SHP77 (cell line): ENCODE measurements around the gene ULK4.

Source experiments
- DNase-seq, 2 experiments: peaks; one replicate each; lab custom pipeline; 2025; lab: John Stamatoyannopoulos, UW

ULK4 gene

GRCh38 chr3:41259449-41260062, 702.3 kb downstream of the ULK4 start:
- no peak for DNase-seq

DNA sequence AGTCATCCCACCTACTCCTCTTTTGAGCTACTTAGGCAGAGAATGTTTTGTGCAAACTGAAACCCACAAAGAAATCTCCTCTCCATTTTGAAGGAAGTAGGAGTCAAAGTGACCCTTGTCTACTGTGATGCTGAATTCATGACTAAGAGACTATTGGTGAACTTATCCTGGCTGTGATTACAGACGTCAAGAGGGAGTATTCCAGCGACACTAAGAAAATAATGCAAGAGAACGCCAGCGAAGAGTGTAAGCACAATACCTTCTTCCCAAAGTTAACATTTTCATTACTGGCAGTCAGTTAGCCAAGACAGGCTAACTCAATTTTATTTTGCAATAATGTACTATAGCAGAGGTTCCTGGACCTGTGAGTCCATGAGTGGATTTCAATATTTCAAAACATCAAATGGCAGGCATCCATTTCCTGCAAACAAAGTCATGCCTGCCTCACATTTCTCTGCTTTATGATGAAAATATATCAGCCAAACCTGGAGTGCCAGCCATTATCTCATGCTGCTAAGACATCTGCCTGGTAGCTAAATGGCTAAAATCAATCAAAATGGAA, 703.6 kb downstream of the ULK4 start:
- no peak for DNase-seq

- no peak for DNase-seq
Measured at GRCh38 chr3:41251593-41251992, 710.3 kb downstream of the ULK4 start.

DNA sequence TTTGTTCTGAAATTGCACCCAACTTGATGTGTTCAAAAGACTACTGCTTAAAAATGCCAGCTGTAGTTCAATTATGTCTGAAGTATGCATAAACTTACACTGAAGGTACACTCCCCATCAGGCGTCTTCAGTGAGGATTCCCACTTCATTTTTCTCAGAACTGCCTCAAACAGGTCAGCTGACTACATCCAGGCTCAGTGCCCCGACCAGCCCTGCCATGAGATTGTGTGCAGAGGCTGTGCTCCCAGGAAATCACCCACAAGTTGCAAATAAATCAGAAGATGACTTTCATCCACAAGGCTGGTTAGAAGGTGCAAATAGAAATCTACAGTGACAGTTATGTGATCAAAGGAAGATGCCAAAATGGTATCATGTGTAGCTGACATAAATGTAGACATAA, 711.1 kb downstream of the ULK4 start:
- DNase-seq: no peak

DNA sequence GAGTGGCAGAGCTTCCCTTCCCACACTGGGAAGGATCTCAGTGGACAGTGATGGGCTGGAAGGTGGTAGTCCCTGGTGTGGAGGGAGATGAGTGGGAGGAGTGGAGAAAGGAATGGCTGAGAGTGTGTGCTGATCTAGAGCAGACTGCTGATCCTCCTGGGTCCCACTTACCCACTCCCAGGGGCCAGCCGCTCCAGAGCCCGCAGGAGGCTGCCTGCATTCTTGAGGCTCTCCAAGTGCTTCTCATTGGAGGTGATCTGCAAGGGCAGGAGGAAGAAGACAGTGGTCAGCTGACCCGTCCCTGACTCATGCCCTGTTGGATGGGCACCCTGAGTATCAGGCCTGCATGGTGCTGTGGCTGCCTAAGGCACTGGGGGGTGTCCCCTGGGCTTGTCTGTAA, 712.6 kb downstream of the ULK4 start:
- DNase-seq: no peak

GRCh38 chr3:41248525-41248924, 713.4 kb downstream of the ULK4 start:
- no peak for DNase-seq

- no peak for DNase-seq
Measured at GRCh38 chr3:41247055-41248004, 714.6 kb downstream of the ULK4 start.

DNA sequence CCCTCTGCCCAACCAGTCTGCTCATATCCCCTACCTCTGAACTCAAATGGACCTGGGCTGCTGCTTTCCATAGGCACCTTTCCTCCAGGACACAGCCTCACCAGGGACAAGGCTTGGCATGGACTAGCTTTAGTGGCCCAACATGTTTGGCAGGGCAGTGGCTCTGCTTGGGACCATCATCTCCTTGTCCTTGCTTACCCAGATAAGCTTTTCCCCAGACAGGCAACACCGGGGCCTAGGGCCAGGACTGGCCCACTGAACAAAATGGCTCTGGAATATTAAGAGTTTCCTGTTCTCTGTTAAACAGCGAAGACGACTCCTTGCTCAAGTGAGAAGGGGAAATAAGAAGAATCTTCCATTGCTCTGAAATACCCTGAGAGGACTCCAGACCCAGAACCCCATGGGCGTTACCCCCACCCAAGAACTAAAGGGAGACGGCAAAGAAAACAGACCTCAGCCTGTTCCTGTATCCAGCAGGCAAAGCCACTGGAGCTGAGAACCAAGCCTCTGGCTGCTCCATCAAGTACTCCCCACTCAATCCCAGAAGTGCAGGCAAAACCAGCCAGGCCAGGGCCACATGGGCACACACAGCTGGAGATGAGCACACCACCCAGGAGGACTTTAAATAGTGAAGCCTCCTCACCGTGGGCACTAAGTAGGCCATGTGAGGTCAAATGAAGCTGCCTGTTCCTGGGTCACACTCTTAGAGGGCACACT, 717.1 kb downstream of the ULK4 start:
- no peak for DNase-seq

DNA sequence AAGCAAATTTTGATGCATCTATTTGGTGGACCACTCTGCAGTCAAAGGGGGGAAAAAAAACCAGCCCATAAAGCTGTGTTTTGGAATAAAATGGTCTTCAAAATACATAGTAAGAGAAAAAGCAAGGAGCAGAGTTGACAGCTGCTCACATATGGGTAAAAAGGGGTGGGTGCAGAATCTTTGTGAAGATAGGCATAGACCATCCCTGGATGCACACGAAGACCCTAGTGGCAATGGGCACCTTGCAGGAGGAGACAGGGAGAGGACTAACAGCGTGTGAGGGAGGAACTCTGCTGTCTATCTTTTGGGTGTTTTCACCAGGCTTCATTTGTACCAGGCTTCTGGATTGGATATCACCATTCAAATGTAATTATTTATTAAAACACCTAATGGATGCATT, 718.7 kb downstream of the ULK4 start:
- DNase-seq: no peak

DNA sequence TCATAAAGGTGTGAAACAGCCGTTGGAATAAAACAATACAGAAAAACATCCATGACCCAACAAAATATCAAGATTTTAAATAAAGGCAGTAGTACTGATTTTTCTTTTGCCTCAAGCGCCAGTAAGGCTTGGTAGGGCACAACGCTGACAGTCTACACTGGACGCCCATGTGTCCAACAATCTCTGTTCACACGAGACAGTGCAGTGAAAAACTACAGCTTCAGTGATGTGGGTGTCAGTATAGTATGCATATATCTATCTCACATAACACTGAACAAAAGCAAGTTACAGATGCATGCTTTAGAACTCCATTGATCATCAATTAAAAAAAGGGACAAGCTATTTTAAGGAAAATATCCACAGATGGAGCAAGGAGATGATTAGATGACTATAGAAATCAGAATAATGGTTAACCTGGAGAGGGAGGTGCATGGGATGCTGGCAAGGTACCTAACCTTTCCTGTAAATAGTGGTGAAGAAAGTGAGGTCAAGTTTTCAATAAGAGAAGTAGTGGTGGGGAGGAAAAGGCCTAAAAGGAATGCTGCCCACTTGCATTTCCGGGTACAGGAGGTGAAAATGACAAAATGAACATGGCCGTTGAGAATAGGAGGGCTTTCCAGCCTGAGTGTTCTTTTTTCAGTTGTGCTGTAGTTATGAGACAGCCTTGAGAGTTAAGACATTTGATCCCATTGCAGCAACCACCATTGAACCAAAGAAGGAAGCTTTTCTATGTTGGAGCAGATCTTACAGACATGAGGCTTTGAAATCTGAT, 719.9 kb downstream of the ULK4 start:
- DNase-seq: no peak

DNA sequence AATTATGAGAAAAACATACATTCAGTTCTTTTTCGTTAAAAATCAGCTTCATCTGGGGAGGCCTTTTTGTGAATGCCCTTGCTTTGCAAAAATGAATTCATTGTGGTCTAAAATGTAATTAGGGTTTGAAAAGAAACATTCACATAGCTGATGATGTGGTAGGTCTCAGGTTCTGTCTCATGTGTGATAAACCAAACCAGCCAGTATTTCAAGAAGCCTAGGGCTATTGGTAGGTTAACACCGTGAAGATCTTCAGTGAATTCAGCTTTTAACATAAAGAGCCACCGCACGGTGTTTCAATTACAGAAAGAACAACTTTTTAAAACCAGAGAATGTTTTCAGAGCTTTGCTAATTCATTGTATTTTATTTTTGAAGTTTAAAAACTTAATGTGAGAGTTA, 720.7 kb downstream of the ULK4 start:
- DNase-seq: no peak

DNA sequence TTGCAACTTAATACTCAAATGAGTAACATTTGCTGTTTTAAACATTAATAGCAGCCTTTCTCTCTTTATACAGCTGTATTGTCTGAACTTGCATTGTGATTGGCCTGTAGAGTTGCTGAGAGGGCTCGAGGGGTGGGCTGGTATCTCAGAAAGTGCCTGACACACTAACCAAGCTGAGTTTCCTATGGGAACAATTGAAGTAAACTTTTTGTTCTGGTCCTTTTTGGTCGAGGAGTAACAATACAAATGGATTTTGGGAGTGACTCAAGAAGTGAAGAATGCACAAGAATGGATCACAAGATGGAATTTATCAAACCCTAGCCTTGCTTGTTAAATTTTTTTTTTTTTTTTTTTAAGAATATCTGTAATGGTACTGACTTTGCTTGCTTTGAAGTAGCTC, 722.3 kb downstream of the ULK4 start:
- DNase-seq: no peak

DNA sequence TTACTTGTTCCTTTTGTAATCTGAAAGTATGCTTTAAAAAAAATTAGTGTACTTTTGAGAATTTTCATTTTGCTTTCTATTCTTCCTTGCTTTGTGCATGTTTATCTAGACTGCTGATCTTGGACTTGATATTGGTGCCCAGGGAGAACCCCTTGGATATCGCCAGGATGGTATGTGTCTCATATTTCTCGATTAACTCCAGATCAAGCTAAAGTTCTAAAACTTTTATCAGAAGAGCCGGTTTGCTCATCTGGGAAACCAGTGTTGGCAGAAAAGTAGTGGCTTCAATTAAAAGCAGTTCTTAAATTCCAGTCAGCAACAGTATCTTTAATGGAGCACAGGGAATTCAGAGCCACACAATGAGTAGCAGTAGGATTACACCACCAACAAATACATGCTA, 724.0 kb downstream of the ULK4 start:
- no peak for DNase-seq

- DNase-seq: no peak
Measured at GRCh38 chr3:41236228-41236627, 725.7 kb downstream of the ULK4 start.

DNA sequence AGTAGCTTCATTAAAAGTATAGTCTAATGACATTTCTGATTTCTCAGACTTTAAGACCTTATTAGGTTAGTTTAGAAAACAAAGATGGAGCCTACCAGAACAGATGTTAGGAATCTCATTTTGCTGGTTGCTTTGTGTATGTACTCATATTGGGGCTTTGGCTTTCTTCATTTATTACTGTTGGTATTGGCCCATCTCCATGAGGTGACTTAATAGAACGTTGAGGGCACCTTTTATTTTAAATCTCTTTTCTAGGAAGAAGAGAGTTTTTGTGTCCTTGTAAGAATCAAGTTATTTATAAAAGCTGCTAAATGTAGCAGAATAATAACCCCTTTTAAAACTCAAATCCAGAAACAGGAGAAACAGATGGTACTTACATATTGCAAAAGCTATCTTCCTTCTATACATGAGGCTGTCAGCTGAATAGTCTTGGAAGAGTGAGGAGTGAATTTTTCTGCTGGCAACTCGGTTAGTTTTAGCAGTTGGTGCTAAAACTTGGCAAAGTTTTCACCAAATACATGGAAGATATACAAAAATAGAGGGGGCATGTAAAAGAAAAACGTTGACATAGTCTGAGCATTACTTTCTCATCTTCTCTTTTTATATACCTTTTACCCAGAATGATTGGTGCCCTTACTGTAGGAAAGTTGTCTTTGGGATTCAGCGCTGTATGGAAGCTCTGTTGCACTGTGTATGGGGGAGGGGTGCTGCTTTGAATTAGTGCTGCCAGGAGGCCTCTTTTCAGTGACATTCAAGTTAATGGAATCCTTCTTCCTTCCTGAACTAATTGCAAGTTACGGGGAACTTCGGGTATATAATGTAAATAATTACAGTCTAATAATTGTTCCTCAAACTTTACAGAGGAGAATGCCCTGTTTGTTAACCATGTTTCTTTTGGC, 726.8 kb downstream of the ULK4 start:
- no peak for DNase-seq

DNA sequence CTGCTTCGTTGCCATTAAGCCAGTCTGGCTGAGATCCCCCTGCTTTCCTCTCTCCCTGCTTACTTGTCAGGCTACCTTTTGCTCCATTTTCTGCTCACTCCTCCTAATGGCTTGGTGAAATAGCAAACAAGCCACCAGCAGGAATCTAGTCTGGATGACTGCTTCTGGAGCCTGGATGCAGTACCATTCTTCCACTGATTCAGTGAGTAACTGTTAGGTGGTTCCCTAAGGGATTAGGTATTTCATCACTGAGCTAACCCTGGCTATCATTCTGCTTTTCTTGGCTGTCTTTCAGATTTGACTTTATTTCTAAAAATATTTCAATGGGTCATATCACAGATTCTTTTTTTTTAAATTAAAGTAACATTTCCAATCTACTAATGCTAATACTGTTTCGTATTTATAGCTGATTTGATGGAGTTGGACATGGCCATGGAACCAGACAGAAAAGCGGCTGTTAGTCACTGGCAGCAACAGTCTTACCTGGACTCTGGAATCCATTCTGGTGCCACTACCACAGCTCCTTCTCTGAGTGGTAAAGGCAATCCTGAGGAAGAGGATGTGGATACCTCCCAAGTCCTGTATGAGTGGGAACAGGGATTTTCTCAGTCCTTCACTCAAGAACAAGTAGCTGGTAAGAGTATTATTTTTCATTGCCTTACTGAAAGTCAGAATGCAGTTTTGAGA, 737.6 kb downstream of the ULK4 start:
- DNase-seq: no peak

DNA sequence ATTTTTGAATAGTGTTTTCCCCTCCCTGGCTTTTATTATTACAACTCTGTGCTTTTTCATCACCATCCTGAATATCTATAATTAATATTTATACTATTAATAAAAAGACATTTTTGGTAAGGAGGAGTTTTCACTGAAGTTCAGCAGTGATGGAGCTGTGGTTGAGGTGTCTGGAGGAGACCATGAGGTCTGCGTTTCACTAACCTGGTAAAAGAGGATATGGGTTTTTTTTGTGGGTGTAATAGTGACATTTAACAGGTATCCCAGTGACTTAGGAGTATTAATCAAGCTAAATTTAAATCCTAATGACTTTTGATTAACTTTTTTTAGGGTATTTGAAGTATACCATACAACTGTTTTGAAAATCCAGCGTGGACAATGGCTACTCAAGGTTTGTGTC, 738.2 kb downstream of the ULK4 start:
- DNase-seq: no peak

DNA sequence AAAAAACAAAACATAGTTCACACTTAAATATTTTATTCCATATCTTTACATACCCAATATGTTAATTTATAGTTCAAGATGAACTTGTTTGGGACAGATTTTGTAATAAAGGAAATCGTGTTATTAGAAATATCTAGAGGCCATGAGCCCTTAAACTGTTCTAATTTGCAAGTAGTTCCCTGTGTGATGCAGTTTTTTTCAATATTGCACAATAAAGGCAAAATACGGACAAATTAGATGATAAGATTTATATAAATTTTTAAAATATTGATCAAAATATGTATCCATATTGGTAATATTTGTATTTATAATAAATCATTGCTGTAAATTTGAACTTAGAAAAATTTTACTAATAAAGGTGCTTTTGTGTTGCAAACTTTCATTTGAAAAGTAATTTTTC, 738.8 kb downstream of the ULK4 start:
- no peak for DNase-seq

- DNase-seq: no peak
Measured at GRCh38 chr3:41222501-41222900, 739.4 kb downstream of the ULK4 start.

DNA sequence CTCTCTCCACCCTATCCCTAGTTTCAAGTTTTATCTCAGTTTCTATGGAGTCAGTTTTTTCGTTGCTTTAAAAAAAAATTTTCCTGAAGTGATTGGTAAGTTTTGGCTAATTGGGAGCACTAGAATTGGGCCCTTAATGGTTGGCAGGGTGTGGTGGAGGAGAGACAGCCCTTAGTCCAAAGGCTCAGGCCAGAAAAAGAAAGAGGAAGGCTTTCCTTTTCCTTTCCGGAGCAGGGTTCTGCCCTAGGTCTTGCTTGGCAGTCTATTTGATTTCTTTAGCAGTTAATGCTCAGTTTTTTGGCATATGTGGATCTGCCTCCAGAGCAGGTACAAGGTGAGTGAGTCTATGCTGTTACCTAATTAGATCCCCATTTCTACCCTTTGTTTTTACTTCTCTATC, 739.9 kb downstream of the ULK4 start:
- DNase-seq: no peak
